SK-N-SH (cell line): Measurements from ENCODE around the gene DUT. TPM values are rescaled to one million over a fixed set of nuclear protein-coding genes. Genes with fewer than 3 reads are reported as not detected.

Experiments used
- CTCF ChIA-PET: fragments of 300-600, 350-600 bp; formaldehyde crosslinking; extraction: SDS; loops from one replicate; lab custom pipeline; 2021; lab: Yijun Ruan, JAX
- POLR2A ChIA-PET: fragments of 350-600 bp; sonication (Branson Sonifier 250); formaldehyde crosslinking; extraction: SDS; loops from one replicate; lab custom pipeline; 2020; ENCODE audit warnings: antibody characterized with exemption, inconsistent platforms; lab: Yijun Ruan, JAX
- DNase-seq: peaks from one replicate; pipeline ENCODE4 v3.0.0; 2012
- H2AFZ ChIP-seq: fragments of 200-600 bp; sonication (generic); 2 replicates; pipeline ENCODE4 v1.8.1; 2016; ENCODE audit warnings: antibody characterized with exemption, mild to moderate bottlenecking, low read depth
- H3F3A ChIP-seq: fragments of 200-600 bp; sonication (generic); replicated peaks from 2 replicates; pipeline ENCODE3; 2016; ENCODE audit warnings: antibody characterized with exemption, mild to moderate bottlenecking; ENCODE audit not compliant: insufficient read depth
- H3K27ac ChIP-seq, 2 experiments: fragments of 200-500 bp in 1 of 2; fragments of 200-600 bp in 1 of 2; sonication (Bioruptor generic) in 1 of 2; sonication (generic), shearing (Covaris generic) in 1 of 2; 2 replicates each; pipeline versions ENCODE4 v1.5.1 to v1.6.1; 2014 to 2016; ENCODE audit warnings: low read depth in 2 of 2, inconsistent platforms in 1 of 2, low read length in 1 of 2, mild to moderate bottlenecking in 1 of 2, mixed read lengths in 1 of 2
- H3K27me3 ChIP-seq: fragments of 200-600 bp; sonication (generic), shearing (Covaris generic); 2 replicates; pipeline ENCODE4 v1.6.1; 2016; ENCODE audit warnings: mixed run types; ENCODE audit not compliant: insufficient read depth
- H3K36me3 ChIP-seq, 2 experiments: fragments of 200-500 bp in 1 of 2; fragments of 200-600 bp in 1 of 2; sonication (Bioruptor generic) in 1 of 2; sonication (generic) in 1 of 2; replicated peaks in 1 of 2; 2 replicates each; pipeline versions ENCODE3 to v1.5.1; 2014 to 2016; ENCODE audit warnings: low read length in 1 of 2, mild to moderate bottlenecking in 1 of 2; ENCODE audit not compliant: insufficient read depth in 2 of 2, control insufficient read depth in 1 of 2
- H3K4me1 ChIP-seq, 2 experiments: fragments of 200-500 bp in 1 of 2; fragments of 200-600 bp in 1 of 2; sonication (Bioruptor generic) in 1 of 2; sonication (generic), shearing (Covaris generic) in 1 of 2; 2 replicates each; pipeline versions ENCODE4 v1.5.1 to v1.6.1; 2014 to 2016; ENCODE audit warnings: low read depth in 1 of 2, low read length in 1 of 2, mixed run types in 1 of 2; ENCODE audit not compliant: insufficient read depth in 2 of 2, control insufficient read depth in 1 of 2
- H3K4me2 ChIP-seq: fragments of 200-600 bp; sonication (generic), shearing (Covaris generic); 2 replicates; pipeline ENCODE4 v1.6.1; 2017; ENCODE audit warnings: mixed run types
- H3K4me3 ChIP-seq, 2 experiments: fragments of 200-500 bp in 1 of 2; fragments of 200-600 bp in 1 of 2; sonication (Bioruptor generic) in 1 of 2; sonication (generic), shearing (Covaris generic) in 1 of 2; 2 replicates each; pipeline versions ENCODE4 v1.5.1 to v1.8.1; 2014 to 2016; ENCODE audit warnings: low read depth in 2 of 2, inconsistent platforms in 1 of 2, low read length in 1 of 2, mild to moderate bottlenecking in 1 of 2, mixed read lengths in 1 of 2, moderate library complexity in 1 of 2
- H3K79me2 ChIP-seq: fragments of 200-600 bp; sonication (generic); 2 replicates; pipeline ENCODE4 v1.8.1; 2017; ENCODE audit warnings: mild to moderate bottlenecking; ENCODE audit not compliant: insufficient read depth
- H3K9ac ChIP-seq: fragments of 200-600 bp; sonication (generic); 2 replicates; pipeline ENCODE4 v1.6.1; 2017; ENCODE audit warnings: mixed run types
- H3K9me2 ChIP-seq: fragments of 200-600 bp; sonication (generic); 2 replicates; pipeline ENCODE4 v1.6.1; 2017; ENCODE audit warnings: mixed run types
- H3K9me3 ChIP-seq: fragments of 200-600 bp; sonication (generic); 2 replicates; pipeline ENCODE4 v1.6.1; 2017; ENCODE audit warnings: mixed run types, mild to moderate bottlenecking, moderate library complexity
- H4K20me1 ChIP-seq: fragments of 200-600 bp; sonication (generic); 2 replicates; pipeline ENCODE4 v1.6.1; 2017; ENCODE audit warnings: mild to moderate bottlenecking, mixed run types; ENCODE audit not compliant: insufficient read depth
- CHD2 ChIP-seq: fragments of 150-350 bp; IDR thresholded peaks from 2 replicates; pipeline ENCODE4 v1.6.1; 2018; ENCODE audit warnings: low read length; ENCODE audit not compliant: partially characterized antibody
- ELF1 ChIP-seq: IDR thresholded peaks from 2 replicates; pipeline ENCODE4 v1.4.0; 2012
- EZH2phosphoT487 ChIP-seq: fragments of 200-600 bp; sonication (generic); IDR thresholded peaks from 2 replicates; pipeline ENCODE4 v1.6.1; 2017; ENCODE audit warnings: low read depth, mixed run types, mild to moderate bottlenecking, antibody characterized with exemption, moderate library complexity, borderline replicate concordance
- IRF3 ChIP-seq: fragments of 150-350 bp; IDR thresholded peaks from 2 replicates; pipeline ENCODE4 v1.6.1; 2016; ENCODE audit warnings: mild to moderate bottlenecking, low read depth, low read length
- MXI1 ChIP-seq: IDR thresholded peaks from 2 replicates; pipeline ENCODE4 v1.6.1; 2012; ENCODE audit warnings: mild to moderate bottlenecking, low read depth, low read length, improper control_type of control experiment
- NFIC ChIP-seq: IDR thresholded peaks from 2 replicates; pipeline ENCODE4 v1.4.0; 2012; ENCODE audit warnings: borderline replicate concordance
- RAD21 ChIP-seq: IDR thresholded peaks from 2 replicates; pipeline ENCODE4 v1.6.1; 2012; ENCODE audit warnings: mild to moderate bottlenecking, low read length
- RXRA ChIP-seq: IDR thresholded peaks from 2 replicates; pipeline ENCODE4 v1.4.0; 2012; ENCODE audit warnings: low read depth, mild to moderate bottlenecking, borderline replicate concordance
- SIN3A ChIP-seq: IDR thresholded peaks from 2 replicates; pipeline ENCODE4 v1.6.1; 2012; ENCODE audit warnings: low read depth, mild to moderate bottlenecking, low read length, moderate library complexity, borderline replicate concordance
- TAF1 ChIP-seq: IDR thresholded peaks from 2 replicates; pipeline ENCODE4 v1.6.1; 2012; ENCODE audit warnings: low read depth, mild to moderate bottlenecking, low read length, moderate library complexity, borderline replicate concordance
- TCF12 ChIP-seq: IDR thresholded peaks from 2 replicates; pipeline ENCODE4 v1.4.0; 2012
- USF1 ChIP-seq: IDR thresholded peaks from 2 replicates; pipeline ENCODE4 v1.4.0; 2012; ENCODE audit warnings: low read depth, borderline replicate concordance
- YY1 ChIP-seq: IDR thresholded peaks from 2 replicates; pipeline ENCODE4 v1.4.0; 2012; ENCODE audit warnings: low read depth, mild to moderate bottlenecking
- polyA plus RNA-seq, 3 experiments: library from polyadenylated mRNA; depleted of rRNA; stranded (reverse); fragments of >200 nt; gene quantifications; 2 replicates each; pipeline ENCODE4 v1.2.3, GENCODE V29; 2012
- TF ChIP-seq, protein P1 (sequence below): IDR thresholded peaks from 2 replicates; pipeline ENCODE4 v1.6.1; 2012; ENCODE audit warnings: mild to moderate bottlenecking, low read depth, low read length, moderate library complexity
- TF ChIP-seq, protein P2 (sequence below): fragments of 200-600 bp; sonication (generic); IDR thresholded peaks from 2 replicates; pipeline ENCODE4 v1.6.1; 2017; ENCODE audit warnings: antibody characterized with exemption, mild to moderate bottlenecking, moderate library complexity
- TF ChIP-seq, protein P3 (sequence below): IDR thresholded peaks from 2 replicates; pipeline ENCODE4; 2012

Gene DUT
- polyA plus RNA-seq, 1 of the 3 experiments (the other 2 are of a cell fraction): 79.3 TPM

DNA sequence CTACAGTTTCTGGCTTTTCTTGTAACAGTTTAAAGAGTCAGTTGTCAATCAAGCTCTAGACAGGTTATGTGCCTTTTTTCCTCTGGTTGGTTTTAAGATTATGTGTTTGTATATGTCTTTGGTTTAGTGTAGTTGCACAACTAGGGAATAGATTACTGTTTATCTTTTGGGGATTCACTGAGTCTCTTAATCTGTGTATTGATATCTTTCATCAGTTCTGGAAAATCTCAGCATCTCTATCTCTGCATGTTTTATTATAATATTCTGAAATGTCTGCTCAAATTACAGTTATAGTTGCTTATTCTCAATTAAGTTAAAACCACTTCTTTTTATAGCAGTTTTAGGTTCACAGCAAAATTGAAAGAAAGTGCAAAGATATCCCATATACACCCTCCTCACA lies 14.3 kb downstream of the DUT start:
- no peak overlapping the region for H3K27ac ChIP-seq
- H3K4me1 ChIP-seq: no peaks in the 10 kb centered on the region
- no peaks in the 10 kb centered on the region for H3K9me2 ChIP-seq
- H4K20me1 ChIP-seq: no peaks in the 10 kb centered on the region
- H3F3A ChIP-seq: peaks cover 19% of the 10 kb centered on the region
- TF ChIP-seq RAD21 (no peak), TAF1 (no peak), IRF3 (no peak), YY1 (no peak), USF1 (no peak), MXI1 (no peak), ELF1 (no peak), TCF12 (no peak), EZH2phosphoT487 (no peak), RXRA (no peak), NFIC (no peak), SIN3A (no peak), CHD2 (no peak)
- TF ChIP-seq, protein P1, sequence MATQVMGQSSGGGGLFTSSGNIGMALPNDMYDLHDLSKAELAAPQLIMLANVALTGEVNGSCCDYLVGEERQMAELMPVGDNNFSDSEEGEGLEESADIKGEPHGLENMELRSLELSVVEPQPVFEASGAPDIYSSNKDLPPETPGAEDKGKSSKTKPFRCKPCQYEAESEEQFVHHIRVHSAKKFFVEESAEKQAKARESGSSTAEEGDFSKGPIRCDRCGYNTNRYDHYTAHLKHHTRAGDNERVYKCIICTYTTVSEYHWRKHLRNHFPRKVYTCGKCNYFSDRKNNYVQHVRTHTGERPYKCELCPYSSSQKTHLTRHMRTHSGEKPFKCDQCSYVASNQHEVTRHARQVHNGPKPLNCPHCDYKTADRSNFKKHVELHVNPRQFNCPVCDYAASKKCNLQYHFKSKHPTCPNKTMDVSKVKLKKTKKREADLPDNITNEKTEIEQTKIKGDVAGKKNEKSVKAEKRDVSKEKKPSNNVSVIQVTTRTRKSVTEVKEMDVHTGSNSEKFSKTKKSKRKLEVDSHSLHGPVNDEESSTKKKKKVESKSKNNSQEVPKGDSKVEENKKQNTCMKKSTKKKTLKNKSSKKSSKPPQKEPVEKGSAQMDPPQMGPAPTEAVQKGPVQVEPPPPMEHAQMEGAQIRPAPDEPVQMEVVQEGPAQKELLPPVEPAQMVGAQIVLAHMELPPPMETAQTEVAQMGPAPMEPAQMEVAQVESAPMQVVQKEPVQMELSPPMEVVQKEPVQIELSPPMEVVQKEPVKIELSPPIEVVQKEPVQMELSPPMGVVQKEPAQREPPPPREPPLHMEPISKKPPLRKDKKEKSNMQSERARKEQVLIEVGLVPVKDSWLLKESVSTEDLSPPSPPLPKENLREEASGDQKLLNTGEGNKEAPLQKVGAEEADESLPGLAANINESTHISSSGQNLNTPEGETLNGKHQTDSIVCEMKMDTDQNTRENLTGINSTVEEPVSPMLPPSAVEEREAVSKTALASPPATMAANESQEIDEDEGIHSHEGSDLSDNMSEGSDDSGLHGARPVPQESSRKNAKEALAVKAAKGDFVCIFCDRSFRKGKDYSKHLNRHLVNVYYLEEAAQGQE: no peak
- TF ChIP-seq, protein P2, sequence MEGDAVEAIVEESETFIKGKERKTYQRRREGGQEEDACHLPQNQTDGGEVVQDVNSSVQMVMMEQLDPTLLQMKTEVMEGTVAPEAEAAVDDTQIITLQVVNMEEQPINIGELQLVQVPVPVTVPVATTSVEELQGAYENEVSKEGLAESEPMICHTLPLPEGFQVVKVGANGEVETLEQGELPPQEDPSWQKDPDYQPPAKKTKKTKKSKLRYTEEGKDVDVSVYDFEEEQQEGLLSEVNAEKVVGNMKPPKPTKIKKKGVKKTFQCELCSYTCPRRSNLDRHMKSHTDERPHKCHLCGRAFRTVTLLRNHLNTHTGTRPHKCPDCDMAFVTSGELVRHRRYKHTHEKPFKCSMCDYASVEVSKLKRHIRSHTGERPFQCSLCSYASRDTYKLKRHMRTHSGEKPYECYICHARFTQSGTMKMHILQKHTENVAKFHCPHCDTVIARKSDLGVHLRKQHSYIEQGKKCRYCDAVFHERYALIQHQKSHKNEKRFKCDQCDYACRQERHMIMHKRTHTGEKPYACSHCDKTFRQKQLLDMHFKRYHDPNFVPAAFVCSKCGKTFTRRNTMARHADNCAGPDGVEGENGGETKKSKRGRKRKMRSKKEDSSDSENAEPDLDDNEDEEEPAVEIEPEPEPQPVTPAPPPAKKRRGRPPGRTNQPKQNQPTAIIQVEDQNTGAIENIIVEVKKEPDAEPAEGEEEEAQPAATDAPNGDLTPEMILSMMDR: no peak
- TF ChIP-seq, protein P3, sequence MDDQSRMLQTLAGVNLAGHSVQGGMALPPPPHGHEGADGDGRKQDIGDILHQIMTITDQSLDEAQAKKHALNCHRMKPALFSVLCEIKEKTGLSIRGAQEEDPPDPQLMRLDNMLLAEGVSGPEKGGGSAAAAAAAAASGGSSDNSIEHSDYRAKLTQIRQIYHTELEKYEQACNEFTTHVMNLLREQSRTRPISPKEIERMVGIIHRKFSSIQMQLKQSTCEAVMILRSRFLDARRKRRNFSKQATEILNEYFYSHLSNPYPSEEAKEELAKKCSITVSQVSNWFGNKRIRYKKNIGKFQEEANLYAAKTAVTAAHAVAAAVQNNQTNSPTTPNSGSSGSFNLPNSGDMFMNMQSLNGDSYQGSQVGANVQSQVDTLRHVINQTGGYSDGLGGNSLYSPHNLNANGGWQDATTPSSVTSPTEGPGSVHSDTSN: no peak
- H3K36me3 ChIP-seq: peaks cover 32 to 39% of the 10 kb centered on the region in 2 experiments
- no peaks in the 10 kb centered on the region for H3K9me3 ChIP-seq
- H3K27me3 ChIP-seq: no peaks in the 10 kb centered on the region
- DNase-seq: no peak
- CTCF ChIA-PET: interaction anchor here (0.8 to 2.0 kb wide), 3 partner anchors 9 to 12 kb away, joined by 3 to 7 read pairs (median 4); no protein-coding TSS in a partner anchor
- H3K79me2 ChIP-seq: no peaks in the 10 kb centered on the region
- POLR2A ChIA-PET: no interaction called here
- H3K9ac ChIP-seq: no peak overlapping the region
- no peak overlapping the region for H3K4me3 ChIP-seq
- no peak overlapping the region for H2AFZ ChIP-seq
- no peak overlapping the region for H3K4me2 ChIP-seq
